Stimulated activated CD8-positive, alpha-beta memory T cell treated with anti-CD3 and anti-CD28 coated beads, Interleukin-4, amount 100 ng/mL, for 4 hours (primary cell): ENCODE data around the gene PTGR1.
"Not testable (repeated sequence)": the region's sequence is repeated elsewhere in the genome, so short reads cannot be mapped to it uniquely, and the experiment has no call there.

ENCODE experiments used
- DNase-seq, 2 donors: peaks; one replicate each; pipeline ENCODE4 v3.0.0-alpha.2; 2020; ENCODE audit warnings: low read depth in 2 of 2, low spot score in 1 of 2

PTGR1 gene

DNA sequence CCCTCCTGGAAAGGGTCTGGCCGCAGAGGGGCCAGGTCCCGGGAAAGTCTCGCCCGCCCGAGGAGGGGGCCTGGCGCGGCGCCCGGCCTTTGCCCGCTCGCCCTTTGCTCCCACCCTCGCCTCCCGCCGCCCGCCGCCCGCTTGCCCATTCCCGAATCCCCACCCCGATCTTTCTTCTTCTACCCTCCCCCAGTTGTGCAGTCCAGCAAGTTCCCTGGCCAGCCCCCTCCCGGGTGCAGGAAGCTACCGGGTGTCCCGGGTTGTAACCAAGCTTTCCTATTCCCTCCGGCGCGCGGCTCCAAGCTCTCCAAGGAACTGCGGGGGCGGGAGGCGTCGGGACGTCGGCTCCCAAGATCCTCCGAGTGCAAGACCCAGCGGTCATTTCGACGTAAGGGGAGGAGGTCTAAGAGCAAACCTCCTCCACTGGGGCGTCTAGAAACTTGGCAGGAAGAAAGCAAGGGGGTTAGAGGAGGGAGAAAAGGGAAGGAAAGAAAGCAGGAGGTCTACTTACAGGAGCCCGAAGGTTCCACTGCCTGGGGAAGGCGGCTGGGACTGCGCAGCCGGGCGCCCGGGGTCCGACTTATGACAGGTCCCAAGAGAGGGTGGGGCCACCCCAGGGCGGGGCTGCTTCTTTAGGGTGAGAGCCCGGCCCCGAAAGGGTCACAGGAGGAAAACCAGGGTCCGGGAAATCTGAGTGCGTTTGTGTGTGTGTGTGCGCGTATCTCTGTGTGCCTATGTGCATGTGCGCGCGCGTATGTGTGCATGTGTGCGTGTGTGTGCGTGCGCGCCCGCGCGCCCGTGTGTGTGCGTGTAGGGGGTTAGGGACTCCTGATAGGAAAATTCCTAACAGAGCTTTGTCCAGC, at the start of gene PTGR1:
Gene PTGR1, minus strand, starts transcription at position 556 of the 863 bp plus-strand sequence. CDS start 2,225 bp downstream, outside the sequence.
- DNase-seq, result no peak

DNA sequence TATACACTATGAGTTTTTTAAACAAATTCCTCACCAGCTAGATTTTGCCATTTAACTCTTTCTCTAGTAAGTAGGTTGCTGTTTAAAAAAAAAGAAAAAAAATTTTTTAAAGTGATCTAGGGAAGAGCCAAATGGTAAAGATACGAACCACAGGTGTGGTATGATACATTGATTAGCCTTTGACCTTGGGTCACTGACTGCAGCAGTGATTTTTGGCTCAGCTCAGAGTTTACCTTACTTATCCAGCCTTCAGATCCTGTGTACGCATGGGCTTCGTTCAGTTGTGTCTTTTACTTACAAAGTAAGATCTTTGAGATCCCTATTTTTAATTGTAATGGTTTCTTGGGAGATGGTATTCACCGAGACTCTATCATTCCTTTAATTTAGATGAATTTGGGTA, 49.6 kb upstream of the PTGR1 start:
- DNase-seq, result no peak

DNA sequence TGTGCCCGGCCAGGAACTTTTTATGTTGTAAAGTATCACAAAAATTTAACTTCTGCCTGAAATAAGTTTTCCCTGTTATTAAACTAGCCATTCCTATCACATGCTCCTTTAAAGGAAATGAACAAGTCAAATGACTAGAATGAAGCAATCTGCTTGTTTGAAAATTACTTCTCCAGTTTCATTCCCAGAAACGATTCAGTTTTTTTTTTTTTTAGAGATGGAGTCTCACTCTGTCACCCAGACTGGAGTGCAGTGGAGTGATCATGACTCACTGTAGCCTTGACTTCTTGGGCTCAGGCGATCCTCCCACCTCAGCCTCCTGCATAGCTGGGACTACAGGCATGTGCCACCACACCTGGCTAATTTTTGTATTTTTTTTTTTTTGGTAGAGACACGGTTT, 48.6 kb upstream of the PTGR1 start:
- DNase-seq, result no peak

DNA sequence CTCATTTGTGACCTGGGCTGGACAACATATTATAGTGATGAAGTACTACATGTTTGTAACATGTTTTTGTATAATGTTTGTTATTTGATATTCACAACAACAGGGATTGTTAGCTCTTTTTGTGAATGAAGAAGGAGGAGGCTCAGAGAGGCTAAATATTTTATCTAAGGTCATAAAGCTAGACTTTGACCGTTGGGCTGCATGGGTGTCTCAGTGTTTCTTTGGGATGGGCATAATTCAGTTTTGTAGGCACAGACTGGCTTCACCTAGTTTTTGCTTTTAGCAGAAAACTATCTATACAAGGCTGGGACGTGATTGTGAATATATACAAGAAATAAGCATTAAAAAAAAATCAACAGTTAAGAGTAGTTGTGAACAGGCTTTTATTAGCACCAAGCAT, 47.0 kb upstream of the PTGR1 start:
- DNase-seq, result no peak

DNA sequence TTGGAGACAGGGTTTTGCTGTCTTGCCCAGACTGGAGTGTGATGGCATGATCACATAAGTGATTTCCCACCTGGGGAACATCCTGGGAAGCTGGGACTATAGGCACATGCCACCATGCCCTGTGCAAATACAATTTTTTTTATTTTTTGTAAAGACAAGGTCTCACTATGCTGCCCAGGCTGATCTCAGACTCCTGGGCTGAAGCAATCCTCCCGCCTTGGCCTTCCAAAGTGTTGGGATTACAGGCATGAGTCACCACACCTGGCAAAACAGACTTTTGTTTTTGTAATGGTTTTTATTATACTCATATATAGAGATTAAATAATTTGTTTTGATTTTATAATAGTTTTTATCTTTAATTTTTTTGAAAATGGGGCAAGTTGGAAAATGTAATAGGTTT, 46.4 kb upstream of the PTGR1 start:
- DNase-seq, result no peak

DNA sequence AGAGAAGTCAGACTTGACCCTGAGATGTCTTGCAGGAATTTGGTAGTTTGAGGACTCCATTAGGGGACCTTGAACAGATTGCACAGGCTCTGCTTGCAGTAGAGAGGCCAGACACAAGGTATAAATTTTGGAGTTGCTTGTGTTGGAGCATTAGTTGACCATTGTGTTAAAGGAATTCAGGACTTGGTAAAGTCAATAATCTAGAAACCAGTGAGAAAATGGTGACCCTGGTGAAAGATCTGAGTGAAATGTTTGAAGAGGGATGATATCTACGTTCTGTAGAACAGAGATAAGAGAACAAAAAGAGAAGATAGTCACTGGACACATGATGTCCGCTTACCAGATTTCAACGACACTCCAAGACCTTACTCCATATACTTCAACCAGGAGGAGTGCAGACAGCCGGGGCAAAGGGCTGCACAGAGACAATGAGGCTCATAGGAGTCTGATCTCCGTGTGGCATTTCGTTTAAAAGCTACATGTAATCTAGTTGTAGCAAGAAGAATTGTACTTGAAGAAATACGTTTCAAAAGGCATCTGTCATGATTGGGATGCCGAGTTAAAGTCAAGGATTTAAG, 44.8 kb upstream of the PTGR1 start:
- DNase-seq, result no peak

DNA sequence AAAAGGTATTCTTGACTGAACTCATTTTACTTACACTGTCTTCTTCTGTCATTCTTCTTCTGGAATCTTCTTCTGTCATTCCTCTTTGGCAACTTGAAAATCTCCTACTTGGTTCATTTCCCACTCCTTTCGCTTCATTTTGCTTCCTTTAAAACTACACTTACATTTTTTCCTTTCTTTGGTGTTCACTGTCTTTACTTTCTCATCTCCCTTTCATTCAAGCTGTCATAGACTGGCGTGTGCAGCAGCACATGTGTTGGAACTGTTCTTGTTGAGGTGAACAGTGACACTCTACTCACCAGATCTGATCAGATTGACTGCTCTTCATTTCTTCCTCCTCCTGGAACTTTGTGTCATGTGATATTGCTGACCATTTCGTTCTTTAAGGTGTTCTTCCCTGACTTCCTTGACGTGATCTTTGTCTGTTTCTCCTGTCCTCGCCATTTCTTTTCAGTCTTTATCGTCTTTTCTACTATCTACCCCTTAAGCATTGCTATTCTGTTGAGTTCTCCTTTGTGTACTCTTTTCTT, 38.0 kb upstream of the PTGR1 start:
- no peak for DNase-seq

DNA sequence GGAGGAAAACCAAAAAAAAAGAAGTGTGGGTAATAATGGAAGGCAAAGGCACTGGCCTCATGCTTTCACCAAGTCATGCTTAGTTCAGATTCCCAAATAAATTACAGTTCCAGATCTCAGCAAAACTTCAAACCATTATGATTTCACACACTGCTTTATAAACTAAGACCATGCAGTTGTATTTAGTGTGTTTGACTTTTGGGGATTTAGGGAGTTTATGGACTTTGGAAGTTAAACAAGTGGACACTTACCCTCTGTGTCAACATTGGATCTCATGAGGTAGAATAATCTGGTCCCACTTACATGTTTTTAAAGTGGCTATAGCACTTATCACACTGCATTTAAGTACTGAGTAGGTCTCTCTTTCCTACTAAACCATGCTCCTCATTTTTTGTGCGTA, 35.4 kb upstream of the PTGR1 start:
- DNase-seq, result no peak

DNA sequence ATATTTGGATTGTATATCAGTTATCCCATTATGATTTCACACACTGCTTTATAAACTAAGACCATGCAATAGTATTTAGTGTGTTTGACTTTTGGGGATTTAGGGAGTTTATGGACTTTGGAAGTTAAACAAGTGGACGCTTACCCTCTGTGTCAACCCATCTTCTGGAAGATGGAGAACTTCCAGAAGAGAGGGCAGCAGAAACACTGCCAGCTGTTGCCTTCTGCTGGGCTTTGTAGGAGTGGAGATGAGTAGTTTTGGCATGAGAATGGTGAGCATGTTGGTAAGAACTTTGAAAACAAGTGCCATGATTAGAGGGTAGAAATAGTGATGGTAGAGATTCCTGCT, 33.9 kb upstream of the PTGR1 start:
- DNase-seq, result no peak

DNA sequence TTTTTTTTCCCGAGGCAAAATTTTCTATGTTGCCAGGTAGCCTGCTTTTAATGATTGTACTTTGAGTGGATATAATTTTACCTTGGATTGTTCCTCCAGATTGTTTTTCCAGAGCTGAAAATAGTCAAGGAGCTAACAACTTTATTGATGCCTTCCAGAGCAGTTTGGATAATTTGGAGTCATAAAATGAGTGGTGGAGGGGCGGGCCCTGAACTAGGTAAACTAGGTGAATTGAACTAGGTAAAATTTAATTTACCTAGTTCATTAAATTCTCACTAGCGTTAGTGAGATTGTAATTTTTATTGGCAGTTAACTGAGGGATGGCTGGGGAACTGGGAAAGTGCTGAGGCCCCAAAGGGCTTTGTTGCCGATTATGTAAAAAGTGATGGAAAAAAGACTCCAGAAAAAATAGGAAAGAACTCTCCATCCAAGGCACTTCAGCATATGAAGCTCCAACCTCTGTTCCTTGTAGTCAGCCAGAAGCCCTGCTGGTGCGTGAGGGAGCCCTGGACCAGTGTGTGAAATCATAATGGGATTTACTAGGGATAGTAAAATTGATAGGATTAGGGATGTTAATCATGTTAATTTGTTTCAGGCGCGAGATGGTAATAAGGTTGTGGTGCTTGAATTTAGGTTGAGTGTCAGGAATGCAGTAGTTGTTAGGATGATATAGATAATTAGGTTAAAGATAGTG, 33.4 kb upstream of the PTGR1 start:
- no peak for DNase-seq

DNA sequence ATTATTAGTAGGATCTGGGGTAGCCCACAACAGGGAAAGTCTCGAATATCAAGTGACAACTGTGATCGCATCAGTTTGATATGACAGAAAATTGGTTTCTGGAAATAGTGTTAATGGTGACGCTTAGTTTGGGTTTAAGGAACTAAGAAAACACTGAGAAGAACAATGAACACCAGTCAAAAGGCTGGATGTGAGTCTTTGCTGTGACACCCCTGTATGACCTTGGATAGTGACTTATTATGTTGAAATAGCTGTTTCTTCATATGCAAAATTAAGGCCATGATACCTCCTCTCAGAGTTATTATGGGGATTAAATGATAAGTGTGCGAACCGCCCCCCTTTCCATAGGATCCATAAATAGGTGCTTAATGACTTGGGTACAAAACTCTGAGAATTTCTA, 32.6 kb upstream of the PTGR1 start:
- no peak for DNase-seq

DNA sequence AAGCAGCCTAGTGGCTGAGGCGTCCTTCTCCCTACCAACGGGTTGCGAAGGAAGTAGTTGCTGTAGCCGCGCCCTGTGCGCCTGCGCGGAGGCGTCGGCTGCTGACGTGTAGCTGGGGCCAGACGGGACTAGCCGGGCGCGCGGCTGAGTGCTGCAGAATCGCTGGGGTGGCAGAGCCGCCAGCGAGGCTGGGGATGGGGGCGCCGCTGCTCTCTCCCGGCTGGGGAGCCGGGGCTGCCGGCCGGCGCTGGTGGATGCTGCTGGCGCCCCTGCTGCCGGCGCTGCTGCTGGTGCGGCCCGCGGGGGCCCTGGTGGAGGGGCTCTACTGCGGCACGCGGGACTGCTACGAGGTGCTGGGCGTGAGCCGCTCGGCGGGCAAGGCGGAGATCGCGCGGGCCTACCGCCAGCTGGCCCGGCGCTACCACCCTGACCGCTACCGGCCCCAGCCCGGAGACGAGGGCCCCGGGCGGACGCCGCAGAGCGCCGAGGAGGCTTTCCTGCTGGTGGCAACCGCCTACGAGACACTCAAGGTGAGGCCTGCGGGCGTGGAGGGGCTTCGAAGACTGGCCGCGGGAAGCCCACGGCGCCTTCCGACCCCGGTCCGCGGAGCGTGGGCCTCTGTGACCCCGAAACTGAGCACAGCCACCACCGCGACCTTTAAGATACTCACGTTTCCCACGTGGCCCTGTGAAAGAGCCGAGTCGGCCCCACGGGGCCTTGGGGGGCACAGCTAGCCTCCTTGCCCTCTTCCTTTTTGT, 31.9 kb upstream of the PTGR1 start, which contains the start of gene DNAJC25:
Gene DNAJC25, plus strand, starts transcription at position 121 of the 758 bp plus-strand sequence. Its CDS starts 74 bp downstream, at position 195.
- DNase-seq, result peak; percentile 92 to 93

DNA sequence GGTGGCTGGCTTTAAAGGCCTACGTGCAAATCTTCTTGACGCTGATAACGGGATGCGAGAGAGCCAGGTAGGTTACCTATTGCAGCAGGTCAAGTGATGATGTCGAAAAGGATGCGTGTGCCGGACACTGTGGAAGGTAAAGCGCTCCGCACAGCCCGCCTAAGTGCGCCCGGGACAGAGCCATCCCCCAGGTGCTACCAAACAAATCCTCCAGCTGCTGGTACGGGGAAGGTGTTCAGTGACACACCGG, 31.4 kb upstream of the PTGR1 start:
- DNase-seq, result no peak

DNA sequence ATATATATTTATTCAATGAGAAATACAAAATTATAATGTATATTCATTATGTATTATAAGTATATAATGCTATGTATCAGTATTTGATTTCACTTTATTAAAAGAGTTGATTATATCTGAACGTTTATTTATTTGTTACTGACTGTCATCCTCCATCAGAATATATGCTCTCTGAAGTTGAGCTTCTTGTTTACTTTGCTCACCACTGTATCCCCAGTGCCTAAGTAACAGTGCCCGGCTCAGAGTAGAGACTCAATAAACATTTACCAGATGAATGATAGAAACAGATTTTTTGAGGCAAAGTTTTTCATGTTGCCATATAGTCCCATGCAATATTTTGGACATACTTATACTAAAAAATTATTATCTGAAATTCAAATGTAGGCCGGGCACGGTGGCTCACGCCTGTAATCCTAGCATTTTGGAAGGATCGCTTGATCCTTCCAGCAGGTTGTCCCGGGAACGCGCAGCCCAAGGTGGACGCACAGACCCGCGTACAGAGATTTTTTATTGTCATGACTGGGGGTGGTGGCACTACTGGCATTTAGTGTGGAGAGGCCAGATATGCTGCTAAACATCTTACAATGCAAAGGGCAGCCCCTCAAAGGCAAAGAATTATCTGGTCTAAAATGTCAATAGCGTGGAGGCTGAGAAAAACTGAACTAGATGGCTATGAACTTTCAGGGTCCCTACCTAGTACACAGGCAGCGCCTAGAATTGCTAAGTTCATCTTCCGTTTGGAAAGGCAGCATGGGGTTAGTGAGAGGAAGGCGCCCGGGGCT, 30.9 kb upstream of the PTGR1 start:
- no peak for DNase-seq

DNA sequence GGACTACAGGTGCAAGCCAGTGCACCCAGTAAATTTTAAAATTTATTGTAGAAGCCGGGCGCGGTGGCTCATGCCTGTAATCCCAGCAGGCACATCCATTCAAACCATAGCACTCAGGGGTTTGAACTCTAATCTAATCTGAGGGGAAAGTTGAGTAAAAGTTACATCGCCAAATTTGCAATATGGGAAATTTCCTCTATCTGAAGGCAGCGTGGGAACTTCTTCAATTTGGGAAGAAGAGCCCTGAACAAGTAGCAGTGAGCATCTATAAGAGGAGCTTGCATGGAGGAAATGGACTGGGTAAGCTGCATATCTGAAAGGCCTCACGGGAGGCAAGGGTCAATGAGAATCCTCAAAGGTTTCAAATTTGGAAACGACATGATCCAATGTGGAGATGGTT, 29.0 kb upstream of the PTGR1 start:
- DNase-seq, result no peak

DNA sequence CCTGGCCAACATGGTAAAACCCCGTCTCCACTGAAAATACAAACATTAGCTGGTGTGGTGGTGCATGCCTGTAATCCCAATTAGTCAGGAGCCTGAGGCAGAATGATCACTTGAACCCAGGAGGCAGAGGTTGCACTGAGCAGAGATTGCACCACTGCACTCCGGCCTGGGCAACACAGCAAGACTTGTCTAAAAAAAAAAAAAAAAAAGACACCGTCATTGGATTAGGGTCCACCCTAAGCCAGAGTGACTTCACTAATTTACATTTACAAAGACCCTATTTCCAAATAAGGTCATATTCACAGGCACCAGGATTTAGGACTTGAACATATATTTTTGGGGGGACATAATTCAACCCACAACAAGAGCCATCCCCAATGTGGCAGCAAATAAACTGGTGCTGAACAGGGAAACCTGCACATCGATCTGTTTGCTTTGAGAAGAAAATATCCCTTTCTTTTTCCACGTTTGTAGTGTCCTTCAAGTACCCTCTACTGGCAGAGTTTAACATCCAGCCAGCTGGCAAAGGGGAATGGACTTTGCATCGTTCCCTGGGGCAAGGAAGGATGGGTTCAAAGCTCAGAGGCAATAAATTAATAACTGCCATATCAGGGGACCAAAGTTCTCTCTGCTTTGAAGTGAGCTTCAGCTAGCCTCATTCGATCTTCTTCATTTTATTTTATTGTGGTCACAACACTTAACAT, 28.0 kb upstream of the PTGR1 start:
- no peak for DNase-seq

DNA sequence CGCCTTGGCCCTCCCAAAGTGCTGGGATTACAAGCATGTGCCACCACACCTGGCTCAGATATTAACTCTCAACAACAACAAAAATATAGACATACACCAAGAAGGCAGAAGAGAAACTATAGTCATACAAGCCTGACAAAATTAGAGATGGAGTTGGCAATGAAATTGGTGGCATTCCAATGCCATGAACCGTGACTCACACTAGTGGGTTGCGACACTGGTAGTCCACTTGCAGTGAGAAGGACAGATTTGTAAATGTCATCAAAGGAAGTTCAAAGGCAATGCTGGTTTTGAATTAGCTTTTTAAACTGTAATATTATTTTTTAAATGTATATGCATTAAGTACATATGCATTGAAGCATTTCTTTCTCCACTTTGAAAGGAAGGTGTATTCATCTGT, 23.2 kb upstream of the PTGR1 start:
- no peak for DNase-seq

DNA sequence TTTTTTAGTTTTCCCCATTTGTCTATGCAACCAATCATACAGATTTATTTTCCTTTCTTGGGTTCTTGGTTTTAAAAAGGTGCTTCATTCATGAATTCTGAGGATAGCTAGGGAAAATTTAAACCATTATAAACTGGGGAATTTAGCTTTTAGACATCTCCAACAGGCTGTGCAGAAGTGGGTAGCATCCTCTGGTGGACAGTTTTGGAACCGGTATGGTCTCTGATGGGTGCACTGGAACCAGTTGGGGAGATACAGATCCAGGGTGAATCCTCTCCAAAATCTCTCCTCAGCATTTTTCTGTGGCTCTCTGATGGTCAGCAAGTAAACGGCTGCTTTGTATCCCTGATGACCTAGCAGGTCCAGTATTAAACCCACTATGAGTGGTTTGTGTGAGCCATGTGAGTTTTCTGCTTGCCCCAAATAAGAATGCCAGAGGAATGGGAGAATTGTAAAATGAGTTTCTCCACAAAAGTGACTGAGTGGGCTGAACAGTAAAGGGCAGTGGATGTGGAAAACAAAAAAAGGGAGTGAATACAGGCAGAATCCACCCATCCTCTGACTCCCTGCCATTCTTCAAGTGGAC, 22.5 kb upstream of the PTGR1 start:
- no peak for DNase-seq

DNA sequence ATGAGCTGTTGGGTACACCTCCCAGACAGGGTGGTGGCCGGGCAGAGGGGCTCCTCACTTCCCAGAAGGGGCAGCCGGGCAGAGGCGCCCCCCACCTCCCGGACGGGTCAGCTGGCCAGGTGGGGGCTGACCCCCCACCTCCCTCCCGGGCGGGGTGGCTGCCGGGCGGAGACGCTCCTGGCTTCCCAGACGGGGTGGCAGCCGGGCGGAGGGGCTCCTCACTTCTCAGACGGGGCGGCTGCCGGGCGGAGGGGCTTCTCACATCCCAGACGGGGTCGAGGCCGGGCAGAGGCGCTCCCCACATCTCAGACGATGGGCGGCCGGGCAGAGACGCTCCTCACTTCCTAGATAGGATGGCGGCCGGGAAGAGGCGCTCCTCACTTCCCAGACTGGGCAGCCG, 17.9 kb upstream of the PTGR1 start:
- DNase-seq, result not testable (repeated sequence)

DNA sequence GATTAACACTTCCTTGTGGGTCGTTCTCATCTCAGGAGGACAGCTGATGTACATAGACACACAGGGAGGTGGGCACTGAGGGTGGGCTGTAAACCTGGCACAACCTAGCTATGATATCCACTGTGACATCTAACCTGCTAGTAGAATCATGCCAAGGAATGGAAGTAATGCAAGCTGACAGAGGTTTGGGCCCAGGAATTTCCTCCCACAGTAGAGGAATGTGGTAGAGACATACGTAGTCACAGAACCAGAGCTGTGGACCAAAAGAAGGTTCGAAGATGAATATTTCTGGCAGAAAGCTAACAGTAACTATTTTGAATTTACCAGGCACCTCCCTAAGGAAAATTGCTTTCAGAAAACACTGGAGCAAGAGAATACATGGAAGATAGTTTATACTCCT, 16.5 kb upstream of the PTGR1 start:
- no peak for DNase-seq
